DOHH2 (cell line): Measurements from ENCODE around the gene SLC22A2.

ENCODE experiments used
- H3F3A ChIP-seq: fragments of 200-600 bp; sonication (generic), shearing (Covaris generic); 2 replicates; pipeline ENCODE4 v1.6.0; 2016; ENCODE audit warnings: antibody characterized with exemption, mild to moderate bottlenecking; ENCODE audit not compliant: control insufficient read depth, insufficient read depth
- H3K27ac ChIP-seq: fragments of 200-600 bp; sonication (generic); 2 replicates; pipeline ENCODE4 v1.5.1; 2014; ENCODE audit warnings: low read depth, mild to moderate bottlenecking, low read length, moderate library complexity
- H3K27me3 ChIP-seq: fragments of 200-600 bp; sonication (generic); 2 replicates; pipeline ENCODE4 v1.6.1; 2014; ENCODE audit warnings: mild to moderate bottlenecking, low read length, mixed read lengths; ENCODE audit not compliant: control insufficient read depth
- H3K36me3 ChIP-seq: fragments of 200-600 bp; sonication (generic); 2 replicates; pipeline ENCODE4 v1.6.1; 2014; ENCODE audit warnings: mild to moderate bottlenecking, low read length, moderate library complexity, mixed read lengths; ENCODE audit not compliant: control insufficient read depth
- H3K4me1 ChIP-seq: fragments of 200-600 bp; sonication (generic); 2 replicates; pipeline ENCODE4 v1.6.1; 2014; ENCODE audit warnings: mild to moderate bottlenecking, low read length, mixed read lengths; ENCODE audit not compliant: control insufficient read depth
- H3K4me2 ChIP-seq: fragments of 200-600 bp; sonication (generic); 2 replicates; pipeline ENCODE4 v1.6.0; 2014; ENCODE audit warnings: mild to moderate bottlenecking, low read length, moderate library complexity
- H3K4me3 ChIP-seq: fragments of 200-600 bp; sonication (generic); 2 replicates; pipeline ENCODE4 v1.5.1; 2014; ENCODE audit warnings: mild to moderate bottlenecking, low read length, mixed read lengths
- H3K79me2 ChIP-seq: fragments of 200-600 bp; sonication (generic); 2 replicates; pipeline ENCODE4 v1.6.1; 2014; ENCODE audit warnings: mild to moderate bottlenecking, low read length, mixed read lengths; ENCODE audit not compliant: control insufficient read depth
- H3K9me2 ChIP-seq: fragments of 200-600 bp; sonication (generic); replicated peaks from 2 replicates; pipeline ENCODE4 v1.6.1; 2014; ENCODE audit warnings: mild to moderate bottlenecking, low read length, mixed read lengths; ENCODE audit not compliant: control insufficient read depth
- H3K9me3 ChIP-seq: fragments of 200-600 bp; sonication (generic); 2 replicates; pipeline ENCODE4 v1.6.1; 2014; ENCODE audit warnings: antibody characterized with exemption, low read length, mixed read lengths; ENCODE audit not compliant: control insufficient read depth, insufficient read depth
- H4K20me1 ChIP-seq: fragments of 200-600 bp; sonication (generic); 2 replicates; pipeline ENCODE4 v1.6.0; 2014; ENCODE audit warnings: low read depth, mild to moderate bottlenecking, antibody characterized with exemption, low read length, moderate library complexity; ENCODE audit not compliant: control insufficient read depth, insufficient read depth
- CTCF ChIP-seq: fragments of 200-600 bp; sonication (generic); IDR thresholded peaks from one replicate; pipeline ENCODE4 v1.5.1; 2014; ENCODE audit warnings: antibody characterized with exemption, mild to moderate bottlenecking, low read depth, low read length; ENCODE audit not compliant: poor library complexity, severe bottlenecking
- EZH2phosphoT487 ChIP-seq: fragments of 200-600 bp; sonication (generic); IDR thresholded peaks from 2 replicates; pipeline ENCODE4 v1.6.1; 2017; ENCODE audit warnings: borderline replicate concordance, mild to moderate bottlenecking, antibody characterized with exemption, low read length, moderate library complexity, mixed read lengths

The SLC22A2 gene

DNA sequence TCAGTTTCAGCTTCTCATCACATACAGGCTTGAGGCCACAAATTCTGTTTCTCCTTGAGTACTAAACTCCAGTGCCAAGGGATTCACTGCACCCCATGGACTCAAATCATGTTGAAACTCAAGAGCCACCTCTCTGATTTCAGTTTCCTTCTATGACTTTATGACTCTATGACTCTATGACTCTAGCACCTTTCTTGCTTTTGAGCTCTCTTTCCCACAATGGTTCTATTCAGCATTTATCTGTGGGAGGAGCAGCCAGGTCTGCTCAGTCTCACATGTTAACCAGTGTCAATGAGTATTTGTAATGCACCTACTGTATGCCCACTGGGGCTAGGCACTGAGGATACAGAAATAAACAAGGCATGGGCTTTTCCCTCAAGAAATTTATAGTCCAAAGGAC is 14.6 kb upstream of the SLC22A2 start:
- H3K9me2 ChIP-seq, result no peaks in the 10 kb centered on the region
- no peaks in the 10 kb centered on the region for H3K79me2 ChIP-seq
- H4K20me1 ChIP-seq, result no peaks in the 10 kb centered on the region
- no peak overlapping the region for H3K27ac ChIP-seq
- no peaks in the 10 kb centered on the region for H3F3A ChIP-seq
- H3K4me1 ChIP-seq, result no peaks in the 10 kb centered on the region
- TF ChIP-seq EZH2phosphoT487 (no peak), CTCF (no peak)
- no peak overlapping the region for H3K4me2 ChIP-seq
- no peaks in the 10 kb centered on the region for H3K9me3 ChIP-seq
- H3K36me3 ChIP-seq, result no peaks in the 10 kb centered on the region
- no peaks in the 10 kb centered on the region for H3K27me3 ChIP-seq
- H3K4me3 ChIP-seq, result no peak overlapping the region

DNA sequence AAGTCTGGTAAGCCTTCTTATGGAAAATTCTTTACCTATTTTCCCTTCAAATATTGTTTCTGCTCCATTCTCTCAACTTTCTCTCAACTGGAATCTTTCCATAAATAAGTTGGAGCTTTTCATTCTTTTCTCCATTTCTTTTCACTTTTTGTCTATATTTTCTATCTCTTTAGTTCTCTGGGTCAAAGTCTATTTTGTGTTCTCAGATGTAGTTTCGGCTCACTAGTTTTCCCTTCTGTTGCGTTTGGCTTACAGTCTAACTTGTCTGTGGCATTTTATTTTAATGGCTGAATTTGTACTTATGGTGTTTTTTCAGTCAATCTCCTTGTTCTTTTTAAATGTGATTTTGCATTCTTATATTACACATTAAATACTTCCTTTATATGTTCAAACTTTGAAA is 14.1 kb upstream of the SLC22A2 start:
- Histone ChIP-seq H3K27me3 (no peaks in the 10 kb centered on the region), H3K4me1 (no peaks in the 10 kb centered on the region)

DNA sequence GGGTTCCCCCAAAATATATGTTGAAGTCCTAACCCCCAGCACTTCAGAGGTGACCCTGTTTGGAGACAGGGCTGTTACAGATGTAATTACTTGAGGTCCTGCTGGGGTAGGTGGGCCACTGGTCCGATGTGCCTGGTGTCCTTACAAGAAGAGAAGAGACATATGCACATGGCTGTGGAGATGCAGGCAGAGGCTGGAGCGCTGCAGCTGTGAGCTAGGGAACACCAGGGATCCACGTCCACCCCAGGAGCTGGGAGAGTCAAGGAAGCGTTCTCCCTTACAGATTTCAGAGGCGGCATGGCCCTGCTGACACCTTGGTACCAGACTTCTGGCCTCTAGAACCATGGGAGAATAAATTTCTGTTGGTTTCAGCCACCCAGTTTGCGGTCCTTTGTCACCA is 11.7 kb upstream of the SLC22A2 start:
- no peaks in the 10 kb centered on the region for H3K9me2 ChIP-seq
- TF ChIP-seq EZH2phosphoT487 (no peak), CTCF (no peak)
- no peaks in the 10 kb centered on the region for H3K36me3 ChIP-seq
- H3K27ac ChIP-seq, result no peak overlapping the region
- H3K27me3 ChIP-seq, result no peaks in the 10 kb centered on the region
- no peaks in the 10 kb centered on the region for H3F3A ChIP-seq
- H3K4me1 ChIP-seq, result no peaks in the 10 kb centered on the region
- no peaks in the 10 kb centered on the region for H3K9me3 ChIP-seq
- H4K20me1 ChIP-seq, result no peaks in the 10 kb centered on the region
- H3K79me2 ChIP-seq, result no peaks in the 10 kb centered on the region
- no peak overlapping the region for H3K4me3 ChIP-seq
- no peak overlapping the region for H3K4me2 ChIP-seq

More for the DNA sequence above, 14.1 kb upstream of the SLC22A2 start:
- no peaks in the 10 kb centered on the region for H3K9me2 ChIP-seq
- no peaks in the 10 kb centered on the region for H3K9me3 ChIP-seq
- no peak overlapping the region for H3K27ac ChIP-seq
- H4K20me1 ChIP-seq, result no peaks in the 10 kb centered on the region
- no peak overlapping the region for H3K4me3 ChIP-seq
- no peaks in the 10 kb centered on the region for H3K79me2 ChIP-seq
- H3F3A ChIP-seq, result no peaks in the 10 kb centered on the region
- TF ChIP-seq EZH2phosphoT487, result no peak
- no peak for TF ChIP-seq CTCF
- no peaks in the 10 kb centered on the region for H3K36me3 ChIP-seq
- H3K4me2 ChIP-seq, result no peak overlapping the region

DNA sequence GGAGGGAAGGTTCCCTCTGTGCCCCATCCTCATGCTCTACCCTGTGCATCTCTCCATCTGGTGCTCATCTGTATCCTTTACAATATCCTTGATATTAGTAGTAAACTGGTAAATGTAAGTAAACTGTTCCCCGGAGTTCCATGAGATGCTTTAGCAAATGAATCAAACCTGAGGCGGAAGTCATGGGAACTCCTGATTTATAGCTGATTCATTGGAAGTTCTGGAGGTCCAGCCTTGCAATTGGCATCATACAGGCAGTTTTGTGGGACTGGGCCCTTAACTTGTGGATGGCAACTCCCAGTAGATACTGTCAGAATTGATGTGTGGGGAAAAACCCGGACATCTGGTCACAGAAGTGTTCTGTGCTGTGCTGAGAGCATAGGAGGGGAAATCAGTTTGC is 11.2 kb upstream of the SLC22A2 start:
- no peak overlapping the region for H3K4me2 ChIP-seq
- no peaks in the 10 kb centered on the region for H3K36me3 ChIP-seq
- H3K4me1 ChIP-seq, result no peaks in the 10 kb centered on the region
- TF ChIP-seq EZH2phosphoT487, result no peak
- TF ChIP-seq CTCF, result no peak
- no peaks in the 10 kb centered on the region for H3F3A ChIP-seq
- no peaks in the 10 kb centered on the region for H3K9me2 ChIP-seq
- H3K79me2 ChIP-seq, result no peaks in the 10 kb centered on the region
- H4K20me1 ChIP-seq, result no peaks in the 10 kb centered on the region
- H3K9me3 ChIP-seq, result no peaks in the 10 kb centered on the region
- H3K27ac ChIP-seq, result no peak overlapping the region
- no peak overlapping the region for H3K4me3 ChIP-seq
- no peaks in the 10 kb centered on the region for H3K27me3 ChIP-seq
